Thyroid gland (tissue), 4 donors: ENCODE data around the gene ADGRE3.

Source experiments
- POLR2A ChIP-seq, 2 donors: fragments of 450-650 bp; IDR thresholded peaks; one replicate each; pipeline ENCODE4 v1.6.1; 2017; ENCODE audit warnings: antibody characterized with exemption in 2 of 2, mild to moderate bottlenecking in 2 of 2, moderate library complexity in 1 of 2
- TF ChIP-seq, protein P1 (sequence below), 6 experiments: fragments of 200-600 bp in 3 of 6; fragments of 450-650 bp in 3 of 6; sonication (generic) in 3 of 6; IDR thresholded peaks; one replicate each; pipeline ENCODE4 v1.5.1; 2016 to 2019; ENCODE audit warnings: antibody characterized with exemption in 6 of 6, mild to moderate bottlenecking in 2 of 6, inconsistent platforms in 1 of 6, moderate library complexity in 1 of 6

DNA sequence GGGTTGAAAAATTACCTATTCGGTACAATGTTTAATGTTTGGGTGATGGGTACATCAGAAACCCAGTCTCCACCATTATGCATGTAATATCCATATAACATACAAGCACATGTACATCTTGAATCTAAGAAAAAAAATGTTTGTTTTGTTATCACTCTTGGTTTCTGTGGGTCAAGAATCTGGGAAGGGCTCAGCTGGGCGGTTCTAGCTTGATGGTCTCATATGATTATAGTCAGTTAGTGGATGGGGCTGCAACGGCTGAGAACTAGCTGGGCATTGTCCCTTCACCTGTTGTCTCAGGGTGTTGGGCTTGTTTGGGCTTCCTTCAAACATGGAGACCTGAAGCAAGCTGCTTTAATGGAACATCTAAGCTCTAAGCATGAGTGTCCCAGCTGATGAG is 4.7 kb downstream of the ADGRE3 start:
- TF ChIP-seq, protein P1, sequence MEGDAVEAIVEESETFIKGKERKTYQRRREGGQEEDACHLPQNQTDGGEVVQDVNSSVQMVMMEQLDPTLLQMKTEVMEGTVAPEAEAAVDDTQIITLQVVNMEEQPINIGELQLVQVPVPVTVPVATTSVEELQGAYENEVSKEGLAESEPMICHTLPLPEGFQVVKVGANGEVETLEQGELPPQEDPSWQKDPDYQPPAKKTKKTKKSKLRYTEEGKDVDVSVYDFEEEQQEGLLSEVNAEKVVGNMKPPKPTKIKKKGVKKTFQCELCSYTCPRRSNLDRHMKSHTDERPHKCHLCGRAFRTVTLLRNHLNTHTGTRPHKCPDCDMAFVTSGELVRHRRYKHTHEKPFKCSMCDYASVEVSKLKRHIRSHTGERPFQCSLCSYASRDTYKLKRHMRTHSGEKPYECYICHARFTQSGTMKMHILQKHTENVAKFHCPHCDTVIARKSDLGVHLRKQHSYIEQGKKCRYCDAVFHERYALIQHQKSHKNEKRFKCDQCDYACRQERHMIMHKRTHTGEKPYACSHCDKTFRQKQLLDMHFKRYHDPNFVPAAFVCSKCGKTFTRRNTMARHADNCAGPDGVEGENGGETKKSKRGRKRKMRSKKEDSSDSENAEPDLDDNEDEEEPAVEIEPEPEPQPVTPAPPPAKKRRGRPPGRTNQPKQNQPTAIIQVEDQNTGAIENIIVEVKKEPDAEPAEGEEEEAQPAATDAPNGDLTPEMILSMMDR (IDR thresholded peaks at IDR 0.05): no peak
- TF ChIP-seq POLR2A (IDR thresholded peaks at IDR 0.05): no peak
